HUDEP-2 (cell line): Measurements from ENCODE around the gene UBTD2.
"Not testable (repeated sequence)": the region's sequence is repeated elsewhere in the genome, so short reads cannot be mapped to it uniquely, and the experiment has no call there.

Source experiments
- DNase-seq, 76 experiments: peaks; one replicate each; lab custom pipeline; 2025; ENCODE audit not compliant: unreplicated experiment in 76 of 76; lab: John Stamatoyannopoulos, UW

The UBTD2 gene

GRCh38 chr5:172293054-172293744 lies 9.6 kb upstream of the UBTD2 start:
- peak in 51 of 76 experiments; percentile 1 to 68 (median 25) for DNase-seq

GRCh38 chr5:172291837-172292236 lies 8.3 kb upstream of the UBTD2 start:
- not testable (repeated sequence) for DNase-seq

DNA sequence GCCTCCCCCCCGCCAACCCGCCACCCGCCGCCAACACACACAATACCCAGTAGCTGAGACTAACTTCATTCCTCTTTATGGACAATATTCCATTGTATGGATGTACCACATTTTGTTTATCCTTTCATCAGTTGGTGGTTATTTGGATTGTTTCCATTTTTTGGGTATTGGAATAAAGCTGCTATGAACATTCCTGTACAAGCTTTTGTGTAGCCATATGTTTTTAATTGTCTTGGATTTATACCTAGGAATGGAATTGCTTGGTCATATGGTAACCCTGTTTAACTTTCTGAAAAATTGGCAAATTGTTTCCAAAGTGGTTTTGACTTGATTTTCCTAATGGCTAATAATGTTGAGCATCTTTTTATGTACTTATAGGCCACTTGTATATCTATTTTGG lies 4.9 kb upstream of the UBTD2 start:
- DNase-seq = no peak

GRCh38 chr5:172287140-172287539 lies 3.6 kb upstream of the UBTD2 start:
- not testable (repeated sequence) for DNase-seq

GRCh38 chr5:172285226-172286143 lies 1.9 kb upstream of the UBTD2 start:
- no peak for DNase-seq

- peak in 29 of 76 experiments; percentile 2 to 48 (median 16) for DNase-seq
Measured at GRCh38 chr5:172284611-172284980, 1.0 kb upstream of the UBTD2 start.

DNA sequence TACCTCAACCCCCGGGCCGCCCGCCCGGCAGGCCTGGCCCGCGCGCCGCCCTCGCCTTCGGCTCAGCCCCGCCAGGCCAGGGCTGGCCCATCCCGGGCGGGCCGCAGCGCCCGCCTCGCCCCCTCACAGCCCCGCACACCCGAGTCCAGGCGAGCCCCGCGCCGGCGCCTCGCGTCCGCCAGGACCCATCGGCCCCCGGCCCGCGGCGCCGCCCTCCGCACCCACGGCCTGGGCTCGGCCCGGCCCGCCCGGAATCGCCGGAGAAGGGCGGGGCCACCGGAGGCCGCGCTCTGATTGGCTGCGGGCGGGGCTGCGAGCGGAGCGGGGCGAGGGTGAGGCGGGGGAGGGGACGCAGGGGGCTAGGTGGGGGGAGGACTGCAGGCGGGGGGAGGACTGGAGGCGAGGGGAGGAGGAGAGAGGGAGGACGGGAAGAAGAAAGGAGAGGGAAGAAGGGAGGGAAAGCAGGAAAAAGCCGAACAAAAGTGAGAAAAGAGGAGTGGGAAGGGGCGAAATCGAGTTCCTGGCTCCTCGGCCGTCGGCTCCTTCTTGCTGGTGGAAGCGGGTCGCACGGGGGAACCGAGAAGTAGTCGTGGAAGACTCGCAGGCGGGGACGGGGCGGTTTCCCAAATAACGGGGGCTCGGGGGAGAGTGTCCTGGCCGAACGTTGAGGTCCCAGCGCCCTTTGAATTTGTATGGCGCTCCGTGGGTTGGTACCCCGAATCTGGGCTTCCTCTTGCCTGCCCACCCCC lies 472 bp upstream of the UBTD2 start:
- peak in 19 of 76 experiments; percentile 7 to 60 (median 30) for DNase-seq

GRCh38 chr5:172282272-172283019 lies 1.1 kb downstream of the UBTD2 start:
- DNase-seq = no peak

GRCh38 chr5:172281346-172281745 lies 2.2 kb downstream of the UBTD2 start:
- DNase-seq = no peak

DNA sequence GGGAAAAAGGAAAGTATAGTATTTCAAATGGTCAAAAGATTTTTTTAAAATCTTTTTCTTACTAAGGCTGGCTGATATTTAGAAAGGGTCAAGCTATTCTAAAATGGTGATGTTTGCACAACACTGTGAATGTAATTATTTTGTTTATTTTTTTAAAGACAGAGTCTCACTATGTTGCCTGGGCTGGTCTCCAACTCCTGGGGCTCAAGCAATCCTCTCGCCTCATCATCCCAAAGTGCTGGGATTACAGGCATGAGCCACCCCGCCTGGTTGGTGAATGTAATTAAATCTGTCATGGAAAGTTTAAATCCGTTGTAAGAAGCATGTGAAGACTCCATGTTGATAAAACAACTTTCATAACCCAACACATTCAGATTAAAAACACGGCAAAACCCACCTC lies 2.6 kb downstream of the UBTD2 start:
- no peak for DNase-seq

DNA sequence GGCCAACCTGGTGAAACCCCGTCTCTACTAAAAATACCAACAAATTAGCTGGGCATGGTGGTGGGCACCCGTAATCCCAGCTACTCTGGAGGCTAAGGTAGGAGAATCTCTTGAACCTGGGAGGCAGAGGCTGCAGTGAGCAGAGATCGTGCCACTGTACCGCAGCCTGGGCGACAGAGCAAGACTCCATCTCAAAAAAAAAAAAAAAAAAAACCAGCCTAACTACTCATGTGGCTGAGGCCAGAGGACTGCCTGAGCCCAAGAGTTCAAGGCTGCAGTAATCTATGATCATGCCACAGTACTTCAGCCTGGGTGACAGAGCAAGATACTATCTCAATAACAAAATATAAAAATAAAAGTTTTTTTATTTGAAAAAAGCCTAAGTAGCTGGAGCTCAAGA lies 3.2 kb downstream of the UBTD2 start:
- DNase-seq = no peak

GRCh38 chr5:172278356-172278755 lies 5.2 kb downstream of the UBTD2 start:
- no peak for DNase-seq

DNA sequence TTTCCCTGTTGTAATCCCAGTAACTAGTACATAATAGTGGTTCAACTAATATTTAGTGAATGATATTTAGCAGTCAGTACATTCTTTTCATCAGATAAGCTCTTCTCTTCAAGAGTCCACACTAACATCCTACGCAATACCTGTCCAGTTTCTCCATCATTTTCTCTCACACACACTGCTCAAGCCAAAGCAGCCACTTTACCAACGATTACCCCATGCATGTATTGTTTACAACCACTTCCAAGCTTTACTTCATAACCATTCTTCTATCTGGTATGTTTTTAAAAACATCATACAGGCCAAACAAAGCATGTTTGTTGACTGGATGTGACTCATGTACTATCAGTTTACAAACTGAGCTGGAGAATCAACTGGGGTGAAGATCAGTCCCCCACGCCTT lies 7.3 kb downstream of the UBTD2 start:
- DNase-seq = no peak

GRCh38 chr5:172274951-172275753 lies 8.4 kb downstream of the UBTD2 start:
- peak in 2 of 76 experiments; percentile 3 to 4 for DNase-seq

DNA sequence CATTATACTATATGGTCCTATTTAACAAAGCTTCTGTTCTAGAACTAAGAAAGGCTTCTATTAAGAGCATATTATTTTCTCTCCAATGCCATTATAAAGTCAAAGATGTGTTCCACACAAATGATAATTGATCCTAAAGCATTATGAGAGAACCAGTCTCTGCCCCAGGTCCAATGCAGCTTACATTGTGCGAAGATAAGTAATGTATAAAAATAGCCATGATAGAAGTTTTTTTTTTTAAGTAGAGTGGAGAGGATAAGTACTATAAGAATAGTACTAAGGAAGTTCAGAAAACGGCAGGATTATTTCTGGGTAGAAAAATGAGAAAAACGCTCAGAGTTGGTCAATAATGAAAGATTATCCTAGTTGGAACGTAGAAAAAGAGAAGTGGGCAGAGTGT lies 15.6 kb downstream of the UBTD2 start:
- DNase-seq = no peak

GRCh38 chr5:172266676-172267092 lies 16.9 kb downstream of the UBTD2 start:
- DNase-seq = no peak

- DNase-seq = no peak
Measured at GRCh38 chr5:172266071-172266675, 17.4 kb downstream of the UBTD2 start.

- no peak for DNase-seq
Measured at GRCh38 chr5:172264815-172265395, 18.7 kb downstream of the UBTD2 start.

- DNase-seq = no peak
Measured at GRCh38 chr5:172255444-172255843, 28.1 kb downstream of the UBTD2 start.
